H9 (cell line): ENCODE data around the gene LAMB4. TPM values are rescaled to one million over a fixed set of nuclear protein-coding genes. Genes with fewer than 3 reads are reported as not detected.

Experiments
- DNase-seq: peaks from one replicate; pipeline ENCODE4 v3.0.0-alpha.2; 2017
- H2AFZ ChIP-seq: one replicate; pipeline ENCODE4 v1.6.1; 2013; ENCODE audit warnings: mild to moderate bottlenecking, low read length, control low read depth, moderate library complexity
- H2AK5ac ChIP-seq: 2 replicates; pipeline ENCODE4 v1.6.1; 2013; ENCODE audit warnings: low read length, control low read depth, mixed read lengths; ENCODE audit not compliant: insufficient read length
- H2BK120ac ChIP-seq: one replicate; pipeline ENCODE4 v1.6.1; 2013; ENCODE audit warnings: low read depth, mild to moderate bottlenecking, low read length, control low read depth, inconsistent platforms; ENCODE audit not compliant: poor library complexity, severe bottlenecking
- H2BK12ac ChIP-seq: 2 replicates; pipeline ENCODE4 v1.6.1; 2013; ENCODE audit warnings: low read length, control low read depth, mixed read lengths, low read depth; ENCODE audit not compliant: insufficient read length
- H2BK15ac ChIP-seq: 2 replicates; pipeline ENCODE4 v1.6.1; 2013; ENCODE audit warnings: low read depth, low read length, control low read depth
- H2BK20ac ChIP-seq: one replicate; pipeline ENCODE4 v1.6.1; 2013; ENCODE audit warnings: low read depth, mild to moderate bottlenecking, low read length, control low read depth, inconsistent platforms; ENCODE audit not compliant: poor library complexity, severe bottlenecking
- H2BK5ac ChIP-seq: 2 replicates; pipeline ENCODE4 v1.6.1; 2013; ENCODE audit warnings: low read length, control low read depth, mixed read lengths; ENCODE audit not compliant: insufficient read length
- H3K14ac ChIP-seq: 2 replicates; pipeline ENCODE4 v1.6.1; 2013; ENCODE audit warnings: low read length, control low read depth; ENCODE audit not compliant: insufficient read depth
- H3K18ac ChIP-seq: 2 replicates; pipeline ENCODE4 v1.6.1; 2013; ENCODE audit warnings: low read depth, mild to moderate bottlenecking, mixed read lengths, low read length, control low read depth; ENCODE audit not compliant: insufficient read length
- H3K23ac ChIP-seq: 2 replicates; pipeline ENCODE4 v1.6.1; 2013; ENCODE audit warnings: low read length, control low read depth, mixed read lengths, low read depth; ENCODE audit not compliant: insufficient read length
- H3K23me2 ChIP-seq: 2 replicates; pipeline ENCODE4 v1.6.1; 2013; ENCODE audit warnings: low read depth, mild to moderate bottlenecking, mixed read lengths, low read length, control low read depth; ENCODE audit not compliant: insufficient read length, poor library complexity, severe bottlenecking
- H3K27ac ChIP-seq: 2 replicates; pipeline ENCODE4 v1.5.1; 2013; ENCODE audit warnings: low read length, control low read depth, mixed read lengths, low read depth; ENCODE audit not compliant: insufficient read length
- H3K27me3 ChIP-seq: 2 replicates; pipeline ENCODE4 v1.6.1; 2013; ENCODE audit warnings: low read length, control low read depth, inconsistent platforms; ENCODE audit not compliant: insufficient read depth
- H3K4ac ChIP-seq: 2 replicates; pipeline ENCODE4 v1.6.1; 2013; ENCODE audit warnings: low read depth, mild to moderate bottlenecking, control low read depth, inconsistent platforms, low read length, moderate library complexity
- H3K4me1 ChIP-seq: 2 replicates; pipeline ENCODE4 v1.6.1; 2013; ENCODE audit warnings: low read length, control low read depth, inconsistent platforms; ENCODE audit not compliant: insufficient read depth
- H3K4me2 ChIP-seq: 2 replicates; pipeline ENCODE4 v1.6.1; 2013; ENCODE audit warnings: low read length, control low read depth, mixed read lengths; ENCODE audit not compliant: insufficient read length, insufficient read depth
- H3K56ac ChIP-seq: 2 replicates; pipeline ENCODE4 v1.6.1; 2013; ENCODE audit warnings: low read depth, mild to moderate bottlenecking, mixed read lengths, low read length, control low read depth; ENCODE audit not compliant: insufficient read length
- H3K79me1 ChIP-seq: 2 replicates; pipeline ENCODE4 v1.6.1; 2013; ENCODE audit warnings: low read depth, mild to moderate bottlenecking, moderate library complexity, low read length, control low read depth, inconsistent platforms; ENCODE audit not compliant: insufficient read depth, poor library complexity, severe bottlenecking
- H3K79me2 ChIP-seq: 2 replicates; pipeline ENCODE4 v1.6.1; 2013; ENCODE audit warnings: low read length, control low read depth, inconsistent platforms; ENCODE audit not compliant: insufficient read depth
- H3K9ac ChIP-seq: 2 replicates; pipeline ENCODE4 v1.6.1; 2013; ENCODE audit warnings: low read length, control low read depth, mixed read lengths; ENCODE audit not compliant: insufficient read length; ENCODE audit errors: extremely low read depth
- H3K9me3 ChIP-seq: one replicate; pipeline ENCODE4 v1.6.1; 2013; ENCODE audit warnings: low read depth, low read length, inconsistent platforms; ENCODE audit not compliant: control insufficient read depth
- H3T11ph ChIP-seq: one replicate; pipeline ENCODE4 v1.6.1; 2013; ENCODE audit warnings: mild to moderate bottlenecking, low read length, control low read depth, inconsistent platforms
- H4K20me1 ChIP-seq: one replicate; pipeline ENCODE4 v1.6.1; 2013; ENCODE audit not compliant: control insufficient read depth, insufficient read length, insufficient read depth
- H4K5ac ChIP-seq: 2 replicates; pipeline ENCODE4 v1.6.1; 2013; ENCODE audit warnings: low read depth, mild to moderate bottlenecking, mixed read lengths, low read length, control low read depth; ENCODE audit not compliant: insufficient read length
- H4K8ac ChIP-seq: replicated peaks from 2 replicates; pipeline ENCODE4 v1.6.1; 2013; ENCODE audit warnings: low read length, control low read depth, mixed read lengths, low read depth; ENCODE audit not compliant: insufficient read length
- H4K91ac ChIP-seq: 2 replicates; pipeline ENCODE4 v1.6.1; 2013; ENCODE audit warnings: low read depth, mild to moderate bottlenecking, moderate library complexity, mixed read lengths, low read length, control low read depth; ENCODE audit not compliant: insufficient read length
- H3K27ac Mint-ChIP-seq, 3 experiments: 2 replicates in 2 of 3; 3 replicates in 1 of 3; pipeline ENCODE4 v1.8.0; 2020 to 2021; ENCODE audit warnings: mixed read lengths in 3 of 3, mild to moderate bottlenecking in 1 of 3, moderate library complexity in 1 of 3
- H3K27me3 Mint-ChIP-seq: 2 replicates; pipeline ENCODE4 v1.8.0; 2021; ENCODE audit warnings: low read depth, mild to moderate bottlenecking, moderate library complexity, mixed read lengths
- H3K36me3 Mint-ChIP-seq, 3 experiments: 2 replicates in 2 of 3; 3 replicates in 1 of 3; pipeline ENCODE4 v1.8.0; 2020 to 2021; ENCODE audit warnings: low read depth in 3 of 3, mixed read lengths in 3 of 3; ENCODE audit not compliant: insufficient read depth in 1 of 3
- H3K4me1 Mint-ChIP-seq, 2 experiments: 2 replicates each; pipeline ENCODE4 v1.8.0; 2020; ENCODE audit warnings: mixed read lengths in 2 of 2
- H3K4me3 Mint-ChIP-seq, 2 experiments: 2 replicates in 1 of 2; 3 replicates in 1 of 2; pipeline ENCODE4 v1.8.0; 2020 to 2021; ENCODE audit warnings: mild to moderate bottlenecking in 2 of 2, mixed read lengths in 2 of 2, moderate library complexity in 1 of 2
- H3K9me3 Mint-ChIP-seq, 2 experiments: 2 replicates in 1 of 2; 3 replicates in 1 of 2; pipeline ENCODE4 v1.8.0; 2020; ENCODE audit warnings: mild to moderate bottlenecking in 2 of 2, mixed read lengths in 2 of 2, moderate library complexity in 1 of 2
- WGBS: extraction: QIAGEN DNeasy Blood & Tissue Kit; methylation state at CpG from one replicate; pipeline ENCODE4 v1.1.7; 2013; ENCODE audit warnings: missing lambda C conversion rate, low lambda C conversion rate, mixed read lengths; ENCODE audit not compliant: insufficient read length; ENCODE audit errors: extremely low coverage; 5-methylcytosine and 5-hydroxymethylcytosine counted together
- total RNA-seq: library from RNA; stranded (reverse); gene quantifications from 2 replicates; pipeline ENCODE4 v1.2.1, GENCODE V29; 2021
- TF ChIP-seq, protein P1 (sequence below): fragments of 200-600 bp; sonication (generic); conservative IDR thresholded peaks from 3 replicates; pipeline ENCODE4 v1.8.0; 2021; ENCODE audit warnings: antibody characterized with exemption, mild to moderate bottlenecking

Gene LAMB4
- total RNA-seq, 1 experiment from 2014 or later, result not detected

DNA sequence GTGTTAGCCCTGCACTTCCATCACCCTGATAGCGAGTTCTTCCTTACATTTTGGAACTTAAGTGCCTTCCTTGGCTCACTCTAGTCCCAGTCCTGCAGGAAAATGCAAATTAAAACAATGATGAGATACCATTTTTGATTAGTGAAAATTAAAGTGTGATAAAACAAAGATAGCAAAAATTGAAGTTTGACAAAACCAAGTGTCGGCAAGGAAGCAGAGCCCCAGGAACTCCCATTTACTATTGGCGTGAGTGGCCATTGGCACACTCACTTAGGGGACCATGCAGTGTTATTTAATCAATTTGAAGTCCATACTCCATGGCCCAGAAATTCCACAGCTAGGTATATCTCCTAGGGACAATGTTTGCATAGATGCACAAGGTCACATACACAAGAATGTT, 28.4 kb downstream of the LAMB4 start:
- H4K91ac ChIP-seq, result no peak overlapping the region
- no peaks in the 10 kb centered on the region for H3K79me2 ChIP-seq
- no peak overlapping the region for H3K14ac ChIP-seq
- no CpG with 5 or more reads among the region's 3 CpGs for WGBS
- no peak overlapping the region for H3T11ph ChIP-seq
- Mint-ChIP-seq H3K36me3 (no peaks in the 10 kb centered on the region), H3K9me3 (no peaks in the 10 kb centered on the region), H3K4me3 (no peak overlapping the region), H3K27ac (no peak overlapping the region), H3K27me3 (no peaks in the 10 kb centered on the region; the same call in 1 of the 2 replicates), H3K4me1 (no peaks in the 10 kb centered on the region)
- H3K4ac ChIP-seq, result no peak overlapping the region
- no peaks in the 10 kb centered on the region for H3K9me3 ChIP-seq
- no peak overlapping the region for H4K5ac ChIP-seq
- DNase-seq, result no peak
- no peak overlapping the region for H2BK120ac ChIP-seq
- no peak overlapping the region for H2BK15ac ChIP-seq
- H3K23ac ChIP-seq, result no peak overlapping the region
- no peaks in the 10 kb centered on the region for H3K27me3 ChIP-seq
- H2AK5ac ChIP-seq, result no peak overlapping the region
- TF ChIP-seq, protein P1, sequence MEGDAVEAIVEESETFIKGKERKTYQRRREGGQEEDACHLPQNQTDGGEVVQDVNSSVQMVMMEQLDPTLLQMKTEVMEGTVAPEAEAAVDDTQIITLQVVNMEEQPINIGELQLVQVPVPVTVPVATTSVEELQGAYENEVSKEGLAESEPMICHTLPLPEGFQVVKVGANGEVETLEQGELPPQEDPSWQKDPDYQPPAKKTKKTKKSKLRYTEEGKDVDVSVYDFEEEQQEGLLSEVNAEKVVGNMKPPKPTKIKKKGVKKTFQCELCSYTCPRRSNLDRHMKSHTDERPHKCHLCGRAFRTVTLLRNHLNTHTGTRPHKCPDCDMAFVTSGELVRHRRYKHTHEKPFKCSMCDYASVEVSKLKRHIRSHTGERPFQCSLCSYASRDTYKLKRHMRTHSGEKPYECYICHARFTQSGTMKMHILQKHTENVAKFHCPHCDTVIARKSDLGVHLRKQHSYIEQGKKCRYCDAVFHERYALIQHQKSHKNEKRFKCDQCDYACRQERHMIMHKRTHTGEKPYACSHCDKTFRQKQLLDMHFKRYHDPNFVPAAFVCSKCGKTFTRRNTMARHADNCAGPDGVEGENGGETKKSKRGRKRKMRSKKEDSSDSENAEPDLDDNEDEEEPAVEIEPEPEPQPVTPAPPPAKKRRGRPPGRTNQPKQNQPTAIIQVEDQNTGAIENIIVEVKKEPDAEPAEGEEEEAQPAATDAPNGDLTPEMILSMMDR, result no peak
- H3K56ac ChIP-seq, result no peak overlapping the region
- no peaks in the 10 kb centered on the region for H3K23me2 ChIP-seq
- H2BK12ac ChIP-seq, result no peak overlapping the region
- H4K8ac ChIP-seq, result no peak overlapping the region
- H4K20me1 ChIP-seq, result no peaks in the 10 kb centered on the region
- H2BK5ac ChIP-seq, result no peak overlapping the region
- H2BK20ac ChIP-seq, result no peak overlapping the region
- H3K79me1 ChIP-seq, result no peaks in the 10 kb centered on the region
- no peak overlapping the region for H3K4me2 ChIP-seq
- H3K27ac ChIP-seq, result no peak overlapping the region
- H3K18ac ChIP-seq, result no peak overlapping the region
- H3K4me1 ChIP-seq, result no peaks in the 10 kb centered on the region
- no peak overlapping the region for H3K9ac ChIP-seq
- no peak overlapping the region for H2AFZ ChIP-seq
